ENCODE measurements around the gene FSD1. TPM values are rescaled to one million over a fixed set of nuclear protein-coding genes. Genes with fewer than 3 reads are reported as not detected.
A peak's percentile ranks its signal among the peaks of the same experiment; 100 is the strongest.

The FSD1 gene
- total RNA-seq, 2 donors from 2014 or later: 6.4 TPM; not detected in 1

- Histone ChIP-seq H3K36me3 (no peaks in the 10 kb centered on the region), H3K4me3 (no peak overlapping the region), H3K27me3 (replicated peaks; ENCODE audit: insufficient read depth) (no peaks in the 10 kb centered on the region), H3K9me3 (no peaks in the 10 kb centered on the region), H3K4me1 (replicated peaks) (peaks cover 55% of the 10 kb centered on the region), H3K27ac (no peak overlapping the region)
- WGBS: 71% methylated on average over 30 of the region's 31 CpGs
- no peak for TF ChIP-seq CTCF (IDR thresholded peaks at IDR 0.05)
- no peak for TF ChIP-seq POLR2AphosphoS5 (IDR thresholded peaks at IDR 0.05)
- no peak for TF ChIP-seq POLR2A (IDR thresholded peaks at IDR 0.05)
- DNase-seq (ENCODE audit: low spot score): no peak
- intact Hi-C loops (cut with DNase I): loop anchor here (2.0 kb wide), 1 partner anchor 25 kb away; no protein-coding TSS in a partner anchor
Measured at GRCh38 chr19:4371247-4372164, 67.1 kb downstream of the FSD1 start.

- Histone ChIP-seq H3K4me3 (no peak overlapping the region), H3K27me3 (replicated peaks; ENCODE audit: insufficient read depth) (no peaks in the 10 kb centered on the region), H3K36me3 (no peaks in the 10 kb centered on the region), H3K9me3 (no peaks in the 10 kb centered on the region), H3K4me1 (replicated peaks) (peaks cover 59% of the 10 kb centered on the region), H3K27ac (peak overlapping the region; percentile 61 to 70)
- TF ChIP-seq POLR2AphosphoS5 (IDR thresholded peaks at IDR 0.05) (no peak), POLR2A (IDR thresholded peaks at IDR 0.05) (no peak), CTCF (IDR thresholded peaks at IDR 0.05) (no peak)
- WGBS: 88% methylated on average over 22 of the region's 22 CpGs
- DNase-seq (ENCODE audit: low spot score): no peak
- intact Hi-C loops (cut with DNase I): loop anchor here (2.0 kb wide), 1 partner anchor 24 kb away; no protein-coding TSS in a partner anchor
Measured at GRCh38 chr19:4372165-4373012, 68.0 kb downstream of the FSD1 start.

- Histone ChIP-seq H3K27me3 (replicated peaks; ENCODE audit: insufficient read depth) (no peaks in the 10 kb centered on the region), H3K4me3 (no peak overlapping the region), H3K9me3 (no peaks in the 10 kb centered on the region), H3K4me1 (replicated peaks) (peaks cover 59% of the 10 kb centered on the region), H3K36me3 (no peaks in the 10 kb centered on the region), H3K27ac (peak overlapping the region; percentile 61 to 70)
- DNase-seq (ENCODE audit: low spot score): no peak
- intact Hi-C loops (cut with DNase I): loop anchor here (2.0 kb wide), 1 partner anchor 24 kb away; no protein-coding TSS in a partner anchor
- WGBS: 91% methylated on average over 8 of the region's 8 CpGs
- TF ChIP-seq CTCF (IDR thresholded peaks at IDR 0.05) (no peak), POLR2AphosphoS5 (IDR thresholded peaks at IDR 0.05) (no peak), POLR2A (IDR thresholded peaks at IDR 0.05) (no peak)
Measured at GRCh38 chr19:4373013-4373367, 68.6 kb downstream of the FSD1 start.

Other genes with a start within 250 kb of the FSD1 start
- gene ZBTB7A, start 237.7 kb upstream of the FSD1 start, total RNA-seq: 10 to 100 TPM; 77.1 to 87.3 TPM
- gene MAP2K2, start 180.5 kb upstream of the FSD1 start, total RNA-seq: 100 to 1,000 TPM; 104 to 145 TPM
- not detected for gene CREB3L3, start 151.0 kb upstream of the FSD1 start, total RNA-seq
- gene SIRT6, start 122.0 kb upstream of the FSD1 start, total RNA-seq: 10 to 100 TPM; 23.5 to 37.3 TPM
- gene ANKRD24, start 121.9 kb upstream of the FSD1 start, total RNA-seq: 10 to 100 TPM in 1 of 2 donors, 1 to 10 TPM in 1; 3.6 to 12.0 TPM
- 1 to 10 TPM; 3.0 to 5.7 TPM for gene EBI3, start 75.1 kb upstream of the FSD1 start, total RNA-seq
- gene YJU2, start 57.5 kb upstream of the FSD1 start, total RNA-seq: 10 to 100 TPM; 30.3 to 45.9 TPM
- 10 to 100 TPM in 1 of 2 donors, under 1 TPM in 1; 0.62 to 18.0 TPM for gene SHD, start 25.3 kb upstream of the FSD1 start, total RNA-seq
- not detected for gene TMIGD2, start 2.2 kb upstream of the FSD1 start, total RNA-seq
- gene STAP2, start 34.2 kb downstream of the FSD1 start, total RNA-seq: 100 to 1,000 TPM in 1 of 2 donors, 10 to 100 TPM in 1; 47.9 to 107 TPM
- gene MPND, start 39.0 kb downstream of the FSD1 start, total RNA-seq: 10 to 100 TPM; 12.5 to 18.2 TPM
- 10 to 100 TPM; 35.4 to 54.7 TPM for gene SH3GL1, start 95.9 kb downstream of the FSD1 start, total RNA-seq
- 10 to 100 TPM; 13.0 to 18.1 TPM for gene CHAF1A, start 98.0 kb downstream of the FSD1 start, total RNA-seq
- 100 to 1,000 TPM in 1 of 2 donors, 10 to 100 TPM in 1; 82.7 to 199 TPM for gene UBXN6, start 153.2 kb downstream of the FSD1 start, total RNA-seq
- 10 to 100 TPM; 40.8 to 61.8 TPM for gene HDGFL2, start 167.7 kb downstream of the FSD1 start, total RNA-seq
- 10 to 100 TPM in 1 of 2 donors, 1 to 10 TPM in 1; 8.2 to 13.9 TPM for gene PLIN4, start 213.9 kb downstream of the FSD1 start, total RNA-seq
- gene PLIN5, start 230.6 kb downstream of the FSD1 start, total RNA-seq: 10 to 100 TPM; 23.2 to 26.8 TPM
- 1 to 10 TPM; 2.5 to 3.6 TPM for gene LRG1, start 235.4 kb downstream of the FSD1 start, total RNA-seq

Data from prostate gland (tissue), 2 donors.